Measurements from ENCODE around the gene TOM1L1.

- TF ChIP-seq CTCF (IDR thresholded peaks at IDR 0.05; ENCODE audit: insufficient read depth, low read length) (no peak), GABPA (IDR thresholded peaks at IDR 0.05; ENCODE audit: low read depth) (no peak), REST (IDR thresholded peaks at IDR 0.05; ENCODE audit: insufficient replicate concordance, low read depth) (no peak), POLR2AphosphoS5 (IDR thresholded peaks at IDR 0.05; ENCODE audit: low read depth) (no peak), SPI1 (IDR thresholded peaks at IDR 0.05; ENCODE audit: borderline replicate concordance, low read depth) (no peak)
These were observed 56.1 kb downstream of the TOM1L1 start for GRCh38 chr17:54956791-54957190.
